HEK293 (cell line): ENCODE results near the gene KIRREL3.

ENCODE experiments used
- CTCF ChIA-PET: fragments of 350-600 bp; formaldehyde crosslinking; extraction: SDS; loops from one replicate; lab custom pipeline; 2021; ENCODE audit warnings: antibody characterized with exemption; lab: Yijun Ruan, JAX
- POLR2A ChIA-PET: fragments of 300-600 bp; formaldehyde crosslinking; extraction: SDS; loops from one replicate; lab custom pipeline; 2020; ENCODE audit warnings: antibody characterized with exemption, inconsistent platforms; lab: Yijun Ruan, JAX
- H3K27ac ChIP-seq: fragments of 200-500 bp; sonication (Bioruptor generic); 2 replicates; pipeline ENCODE4 v1.5.1; 2014; ENCODE audit warnings: low read depth, low read length, control low read depth, inconsistent platforms; ENCODE audit errors: extremely low read depth
- H3K36me3 ChIP-seq, 2 experiments: fragments of 200-500 bp in 1 of 2; sonication (Bioruptor generic) in 1 of 2; 1 replicate in 1 of 2; 2 replicates in 1 of 2; pipeline ENCODE4 v1.5.1; 2014 to 2017; ENCODE audit warnings: inconsistent platforms in 2 of 2, low read length in 2 of 2; ENCODE audit not compliant: control insufficient read depth in 2 of 2, insufficient read depth in 1 of 2
- H3K4me1 ChIP-seq: fragments of 200-500 bp; sonication (Bioruptor generic); 2 replicates; pipeline ENCODE4 v1.5.1; 2014; ENCODE audit warnings: mild to moderate bottlenecking, low read length, inconsistent platforms; ENCODE audit not compliant: control insufficient read depth, insufficient read depth
- H3K4me3 ChIP-seq: 2 replicates; pipeline ENCODE4 v1.5.1; 2011; ENCODE audit warnings: low read depth, mild to moderate bottlenecking, control low read depth, low read length, moderate library complexity
- H3K9me3 ChIP-seq: fragments of 200-500 bp; sonication (Bioruptor generic); 2 replicates; pipeline ENCODE4 v1.5.1; 2014; ENCODE audit warnings: low read depth, low read length, inconsistent platforms; ENCODE audit not compliant: control insufficient read depth, insufficient read depth
- ATF2 ChIP-seq: fragments of 450-650 bp; formaldehyde crosslinking; IDR thresholded peaks from 2 replicates; pipeline ENCODE4 v1.5.1; 2016; ENCODE audit warnings: missing biosample characterization, missing genetic modification characterization, low read depth
- BCL6B ChIP-seq: fragments of 450-650 bp; formaldehyde crosslinking; IDR thresholded peaks from 2 replicates; pipeline ENCODE4 v1.5.1; 2017; ENCODE audit warnings: missing biosample characterization, missing genetic modification characterization
- OSR2 ChIP-seq: fragments of 450-650 bp; formaldehyde crosslinking; IDR thresholded peaks from 2 replicates; pipeline ENCODE4 v1.5.1; 2016; ENCODE audit warnings: missing biosample characterization, missing genetic modification characterization
- SCRT2 ChIP-seq: fragments of 450-650 bp; formaldehyde crosslinking; IDR thresholded peaks from 2 replicates; pipeline ENCODE4 v1.5.1; 2016; ENCODE audit warnings: missing biosample characterization, missing genetic modification characterization
- ZBTB7A ChIP-seq: fragments of 450-650 bp; formaldehyde crosslinking; IDR thresholded peaks from 2 replicates; pipeline ENCODE4 v1.5.1; 2016; ENCODE audit warnings: low read depth, missing biosample characterization, missing genetic modification characterization
- ZNF121 ChIP-seq: fragments of 450-650 bp; formaldehyde crosslinking; IDR thresholded peaks from 2 replicates; pipeline ENCODE4 v1.5.1; 2016; ENCODE audit warnings: missing biosample characterization, missing genetic modification characterization
- ZNF19 ChIP-seq: fragments of 450-650 bp; formaldehyde crosslinking; IDR thresholded peaks from 2 replicates; pipeline ENCODE4; 2016; ENCODE audit warnings: missing biosample characterization, missing genetic modification characterization, low read depth
- ZNF2 ChIP-seq: fragments of 450-650 bp; formaldehyde crosslinking; IDR thresholded peaks from 2 replicates; pipeline ENCODE4 v1.5.1; 2016; ENCODE audit warnings: missing biosample characterization, missing genetic modification characterization
- ZNF302 ChIP-seq: fragments of 450-650 bp; formaldehyde crosslinking; IDR thresholded peaks from 2 replicates; pipeline ENCODE4 v1.5.1; 2016; ENCODE audit warnings: missing biosample characterization, missing genetic modification characterization, low read depth
- ZNF37A ChIP-seq: fragments of 450-650 bp; IDR thresholded peaks from 2 replicates; pipeline ENCODE4 v1.5.1; 2018; ENCODE audit warnings: missing biosample characterization, missing genetic modification characterization
- ZNF558 ChIP-seq: fragments of 450-650 bp; formaldehyde crosslinking; IDR thresholded peaks from 2 replicates; pipeline ENCODE4 v1.5.1; 2016; ENCODE audit warnings: missing biosample characterization, missing genetic modification characterization
- ZNF639 ChIP-seq: fragments of 450-650 bp; formaldehyde crosslinking; IDR thresholded peaks from 2 replicates; pipeline ENCODE4 v1.5.1; 2016; ENCODE audit warnings: missing biosample characterization, missing genetic modification characterization
- ZNF677 ChIP-seq: fragments of 450-650 bp; IDR thresholded peaks from 2 replicates; pipeline ENCODE4 v1.5.0; 2018; ENCODE audit warnings: missing biosample characterization, mild to moderate bottlenecking, missing genetic modification characterization, moderate library complexity

Gene KIRREL3

GRCh38 chr11:126832387-126832786, 168.2 kb downstream of the KIRREL3 start:
- no peak overlapping the region for H3K27ac ChIP-seq
- no peak for TF ChIP-seq ZNF37A
- TF ChIP-seq BCL6B, result no peak
- TF ChIP-seq, all 188 proteins: peak for 0
- H3K4me3 ChIP-seq, result no peak overlapping the region
- no peaks in the 10 kb centered on the region for H3K4me1 ChIP-seq
- POLR2A ChIA-PET, result no interaction called here
- H3K36me3 ChIP-seq, result no peaks in the 10 kb centered on the region
- H3K9me3 ChIP-seq, result no peaks in the 10 kb centered on the region
- CTCF ChIA-PET, result interaction anchor here (1.1 kb wide), 1 partner anchor 158 kb away, joined by 3 read pairs; no protein-coding TSS in a partner anchor

GRCh38 chr11:126830216-126830806, 170.3 kb downstream of the KIRREL3 start:
- Histone ChIP-seq H3K4me3 (no peak overlapping the region), H3K36me3 (no peaks in the 10 kb centered on the region), H3K4me1 (no peaks in the 10 kb centered on the region), H3K9me3 (no peaks in the 10 kb centered on the region), H3K27ac (no peak overlapping the region)
- ChIA-PET CTCF (no interaction called here), POLR2A (no interaction called here)
- TF ChIP-seq ZBTB7A (tag by site-specific recombination) (no peak), ZNF558 (tag by site-specific recombination) (no peak), ZNF2 (tag by site-specific recombination) (no peak), ZNF302 (no peak), BCL6B (no peak), ZNF19 (no peak), SCRT2 (tag by site-specific recombination) (no peak), ATF2 (tag by site-specific recombination) (no peak), ZNF121 (no peak), ZNF639 (tag by site-specific recombination) (no peak), ZNF677 (tag by site-specific recombination) (no peak)

GRCh38 chr11:126829716-126830115, 170.9 kb downstream of the KIRREL3 start:
- Histone ChIP-seq H3K36me3 (no peaks in the 10 kb centered on the region), H3K9me3 (no peaks in the 10 kb centered on the region), H3K27ac (no peak overlapping the region), H3K4me3 (no peak overlapping the region), H3K4me1 (no peaks in the 10 kb centered on the region)
- POLR2A ChIA-PET, result no interaction called here
- TF ChIP-seq OSR2 (tag by site-specific recombination), result no peak
- CTCF ChIA-PET, result interaction anchor here (0.6 kb wide), 1 partner anchor 30 kb away, joined by 3 read pairs; no protein-coding TSS in a partner anchor
